ENCODE results near the gene NAPA.

NAPA gene

GRCh38 chr19:47448360-47448727 lies 66.5 kb downstream of the NAPA start:
- TF ChIP-seq, protein P1, sequence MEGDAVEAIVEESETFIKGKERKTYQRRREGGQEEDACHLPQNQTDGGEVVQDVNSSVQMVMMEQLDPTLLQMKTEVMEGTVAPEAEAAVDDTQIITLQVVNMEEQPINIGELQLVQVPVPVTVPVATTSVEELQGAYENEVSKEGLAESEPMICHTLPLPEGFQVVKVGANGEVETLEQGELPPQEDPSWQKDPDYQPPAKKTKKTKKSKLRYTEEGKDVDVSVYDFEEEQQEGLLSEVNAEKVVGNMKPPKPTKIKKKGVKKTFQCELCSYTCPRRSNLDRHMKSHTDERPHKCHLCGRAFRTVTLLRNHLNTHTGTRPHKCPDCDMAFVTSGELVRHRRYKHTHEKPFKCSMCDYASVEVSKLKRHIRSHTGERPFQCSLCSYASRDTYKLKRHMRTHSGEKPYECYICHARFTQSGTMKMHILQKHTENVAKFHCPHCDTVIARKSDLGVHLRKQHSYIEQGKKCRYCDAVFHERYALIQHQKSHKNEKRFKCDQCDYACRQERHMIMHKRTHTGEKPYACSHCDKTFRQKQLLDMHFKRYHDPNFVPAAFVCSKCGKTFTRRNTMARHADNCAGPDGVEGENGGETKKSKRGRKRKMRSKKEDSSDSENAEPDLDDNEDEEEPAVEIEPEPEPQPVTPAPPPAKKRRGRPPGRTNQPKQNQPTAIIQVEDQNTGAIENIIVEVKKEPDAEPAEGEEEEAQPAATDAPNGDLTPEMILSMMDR (IDR thresholded peaks at IDR 0.05), result no peak
- Histone ChIP-seq H3K9me3 (peaks cover 6% of the 10 kb centered on the region), H3K4me3 (ENCODE audit: low read depth in 1 of 2, low read length in 1 of 2) (no peak overlapping the region), H3K27ac (no peak overlapping the region), H3K4me1 (ENCODE audit: control insufficient read depth in 1 of 2, insufficient read depth in 1 of 2, low read depth in 1 of 2, low read length in 1 of 2) (peaks cover 6 to 10% of the 10 kb centered on the region in 2 experiments), H3K27me3 (peaks cover 99% of the 10 kb centered on the region), H3K36me3 (no peaks in the 10 kb centered on the region)

- peak overlapping the region in 1 of 2 experiments; percentile 21 for H3K4me3 ChIP-seq (ENCODE audit: low read depth in 1 of 2, low read length in 1 of 2)
- peaks cover 6% of the 10 kb centered on the region for H3K9me3 ChIP-seq
- H3K36me3 ChIP-seq, result no peaks in the 10 kb centered on the region
- H3K27ac ChIP-seq, result no peak overlapping the region
- TF ChIP-seq, protein P1 (IDR thresholded peaks at IDR 0.05), result no peak
- H3K4me1 ChIP-seq (ENCODE audit: control insufficient read depth in 1 of 2, insufficient read depth in 1 of 2, low read depth in 1 of 2, low read length in 1 of 2), result peaks cover 6 to 10% of the 10 kb centered on the region in 2 experiments
- peaks cover 99% of the 10 kb centered on the region for H3K27me3 ChIP-seq
These were observed 67.1 kb downstream of the NAPA start for GRCh38 chr19:47447470-47448359.

DNA sequence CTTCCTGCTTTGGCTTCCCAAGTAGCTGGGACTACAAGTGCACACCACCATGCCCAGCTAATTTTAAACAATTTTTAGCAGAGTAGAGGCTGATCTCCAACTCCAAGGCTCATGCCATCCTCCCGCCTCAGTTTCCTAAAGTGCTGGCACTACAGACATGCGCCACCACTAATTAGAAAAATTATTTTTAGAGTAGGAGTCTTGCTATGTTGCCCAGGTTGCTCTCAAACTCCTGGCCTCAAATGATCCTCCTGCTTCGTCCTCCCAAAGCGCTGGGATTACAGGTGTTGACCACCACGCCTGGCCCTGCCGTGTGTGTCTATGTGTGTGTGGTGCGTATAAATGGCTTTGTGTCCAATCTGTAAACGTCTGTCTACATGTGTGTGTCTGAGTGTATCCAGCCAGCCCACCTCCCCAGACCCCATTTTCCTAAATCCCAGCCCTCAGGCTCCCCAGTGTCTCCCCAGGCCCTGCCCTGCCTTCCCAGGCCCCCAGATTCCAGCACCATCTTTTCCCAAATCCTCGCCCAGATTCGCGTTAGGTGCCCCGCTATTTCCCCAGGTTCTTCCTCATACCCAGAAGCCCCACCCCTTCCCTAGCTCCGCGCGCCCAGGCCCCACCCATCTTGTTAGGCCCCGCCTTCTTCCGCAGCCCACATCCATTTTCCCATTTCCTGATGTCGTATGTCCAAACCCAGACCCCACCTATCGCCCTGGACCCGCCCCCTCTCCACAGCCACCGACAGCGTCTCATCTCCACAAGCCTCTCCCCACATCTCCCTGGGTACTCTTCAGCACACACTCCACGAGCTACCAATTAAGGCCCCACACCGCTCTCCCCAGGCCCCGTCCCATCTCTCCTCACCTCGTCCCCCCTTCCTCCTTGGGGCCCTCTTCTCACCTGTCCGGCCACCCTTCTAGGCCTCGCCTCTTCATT lies 68.1 kb downstream of the NAPA start:
- TF ChIP-seq, protein P1 (IDR thresholded peaks at IDR 0.05), result no peak
- peaks cover 6 to 10% of the 10 kb centered on the region in 2 experiments for H3K4me1 ChIP-seq (ENCODE audit: control insufficient read depth in 1 of 2, insufficient read depth in 1 of 2, low read depth in 1 of 2, low read length in 1 of 2)
- peaks cover 99% of the 10 kb centered on the region for H3K27me3 ChIP-seq
- peaks cover 6% of the 10 kb centered on the region for H3K9me3 ChIP-seq
- no peak overlapping the region for H3K27ac ChIP-seq
- no peaks in the 10 kb centered on the region for H3K36me3 ChIP-seq
- peak overlapping the region in 1 of 2 experiments; percentile 21 for H3K4me3 ChIP-seq (ENCODE audit: low read depth in 1 of 2, low read length in 1 of 2)

DNA sequence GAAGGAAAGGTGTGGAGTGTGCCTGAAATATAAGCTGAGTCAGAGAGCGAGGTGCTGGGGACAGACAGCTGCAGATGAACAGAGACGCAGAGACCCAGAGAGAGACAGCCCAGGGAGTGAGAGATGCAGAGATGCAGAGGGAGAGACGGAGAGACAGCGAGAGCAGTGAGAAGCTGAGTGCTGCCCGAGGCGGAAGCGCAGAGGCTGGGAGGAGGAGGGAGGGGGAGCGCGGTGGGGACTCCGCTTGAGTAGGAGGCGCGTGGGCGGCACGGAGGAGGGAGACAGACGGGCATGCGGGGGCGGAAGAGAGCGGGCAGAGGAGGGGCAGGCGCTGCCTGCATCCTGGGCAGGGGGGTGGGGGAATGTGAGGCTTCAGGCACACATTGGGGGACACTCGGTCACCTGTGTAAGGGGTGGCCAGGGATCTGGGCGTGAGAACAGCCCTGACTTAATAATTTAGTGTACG lies 68.9 kb downstream of the NAPA start:
- Histone ChIP-seq H3K9me3 (peaks cover 6% of the 10 kb centered on the region), H3K27ac (no peak overlapping the region), H3K4me1 (ENCODE audit: control insufficient read depth in 1 of 2, insufficient read depth in 1 of 2, low read depth in 1 of 2, low read length in 1 of 2) (peaks cover 6 to 10% of the 10 kb centered on the region in 2 experiments), H3K36me3 (no peaks in the 10 kb centered on the region), H3K4me3 (ENCODE audit: low read depth in 1 of 2, low read length in 1 of 2) (no peak overlapping the region), H3K27me3 (peaks cover 100% of the 10 kb centered on the region)
- TF ChIP-seq, protein P1 (IDR thresholded peaks at IDR 0.05), result no peak

DNA sequence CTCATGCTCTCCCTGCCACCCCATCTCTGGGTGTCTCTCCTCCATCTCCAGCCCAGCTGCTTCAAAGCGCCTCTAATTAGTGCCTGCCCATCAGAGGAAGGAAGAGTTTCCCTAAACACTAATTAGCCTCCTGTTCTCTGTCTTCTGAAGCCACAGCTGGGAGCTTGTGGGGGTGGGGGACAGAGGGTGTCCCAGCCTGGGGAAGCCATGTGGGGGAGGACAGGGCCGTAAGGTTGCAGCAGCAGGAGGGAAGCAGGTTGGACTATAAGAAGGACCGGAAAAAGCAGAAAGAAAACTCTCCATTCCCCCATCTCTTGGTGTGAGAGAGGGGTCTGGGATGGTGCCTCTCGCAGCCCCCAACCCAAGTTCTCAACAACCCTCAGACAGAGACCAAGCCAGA lies 69.3 kb downstream of the NAPA start:
- Histone ChIP-seq H3K27ac (no peak overlapping the region), H3K4me3 (ENCODE audit: low read depth in 1 of 2, low read length in 1 of 2) (no peak overlapping the region), H3K36me3 (no peaks in the 10 kb centered on the region), H3K9me3 (peaks cover 6% of the 10 kb centered on the region), H3K27me3 (peaks cover 100% of the 10 kb centered on the region), H3K4me1 (ENCODE audit: control insufficient read depth in 1 of 2, insufficient read depth in 1 of 2, low read depth in 1 of 2, low read length in 1 of 2) (peaks cover 6 to 10% of the 10 kb centered on the region in 2 experiments)
- TF ChIP-seq, protein P1 (IDR thresholded peaks at IDR 0.05), result no peak

Measured in neutrophil (primary cell).